ENCODE results near the gene CHRNA5.

The CHRNA5 gene

DNA sequence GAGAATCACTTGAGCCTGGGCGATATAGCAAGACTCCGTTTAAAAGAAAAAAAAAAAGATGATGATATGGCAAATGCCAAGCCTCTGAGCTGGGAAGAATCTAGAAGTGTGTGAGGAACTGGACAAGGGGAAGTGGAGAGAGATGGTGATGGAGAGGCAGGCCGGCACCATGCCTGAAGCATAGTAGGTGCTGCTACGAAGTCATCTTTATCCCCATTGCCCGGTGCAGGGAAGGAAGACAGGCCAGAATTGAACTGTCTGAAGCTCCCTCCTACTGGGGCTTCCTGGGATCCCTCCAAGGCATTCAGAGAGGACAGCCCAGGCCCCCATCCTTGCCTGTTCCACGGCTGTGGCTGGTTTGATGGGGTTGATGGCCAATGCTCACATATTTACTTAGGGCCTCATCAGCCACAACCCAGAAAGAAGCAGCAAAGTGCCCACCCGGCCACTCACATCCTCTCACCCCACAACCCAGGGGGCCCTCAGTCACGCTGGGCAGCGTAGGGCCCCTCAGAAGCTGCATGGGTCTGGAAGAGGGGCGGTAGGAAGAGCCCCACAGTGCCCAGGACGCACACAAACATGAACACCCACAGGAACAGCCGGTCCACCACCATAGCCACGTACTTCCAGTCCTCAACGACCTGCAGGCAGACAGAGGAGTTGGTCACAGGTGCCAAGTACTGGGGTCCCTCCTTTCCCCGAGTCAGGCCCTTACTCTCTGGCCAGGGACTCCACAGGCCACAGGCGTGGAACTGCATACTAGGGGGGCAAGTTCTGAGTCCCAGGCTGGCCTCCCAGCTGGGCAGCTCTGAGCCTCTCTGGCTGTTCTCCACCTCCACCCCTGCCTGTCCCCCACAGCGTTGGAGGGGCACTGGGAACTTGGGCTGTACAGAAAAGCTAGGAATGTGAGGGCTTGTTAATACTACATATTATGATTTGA is 59.6 kb downstream of the CHRNA5 start:
- peaks cover 2% of the 10 kb centered on the region for H3K9me3 Mint-ChIP-seq
- no peaks in the 10 kb centered on the region for H3K4me1 Mint-ChIP-seq
- TF ChIP-seq, protein P1, sequence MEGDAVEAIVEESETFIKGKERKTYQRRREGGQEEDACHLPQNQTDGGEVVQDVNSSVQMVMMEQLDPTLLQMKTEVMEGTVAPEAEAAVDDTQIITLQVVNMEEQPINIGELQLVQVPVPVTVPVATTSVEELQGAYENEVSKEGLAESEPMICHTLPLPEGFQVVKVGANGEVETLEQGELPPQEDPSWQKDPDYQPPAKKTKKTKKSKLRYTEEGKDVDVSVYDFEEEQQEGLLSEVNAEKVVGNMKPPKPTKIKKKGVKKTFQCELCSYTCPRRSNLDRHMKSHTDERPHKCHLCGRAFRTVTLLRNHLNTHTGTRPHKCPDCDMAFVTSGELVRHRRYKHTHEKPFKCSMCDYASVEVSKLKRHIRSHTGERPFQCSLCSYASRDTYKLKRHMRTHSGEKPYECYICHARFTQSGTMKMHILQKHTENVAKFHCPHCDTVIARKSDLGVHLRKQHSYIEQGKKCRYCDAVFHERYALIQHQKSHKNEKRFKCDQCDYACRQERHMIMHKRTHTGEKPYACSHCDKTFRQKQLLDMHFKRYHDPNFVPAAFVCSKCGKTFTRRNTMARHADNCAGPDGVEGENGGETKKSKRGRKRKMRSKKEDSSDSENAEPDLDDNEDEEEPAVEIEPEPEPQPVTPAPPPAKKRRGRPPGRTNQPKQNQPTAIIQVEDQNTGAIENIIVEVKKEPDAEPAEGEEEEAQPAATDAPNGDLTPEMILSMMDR (IDR thresholded peaks at IDR 0.05; ENCODE audit: unreplicated experiment in 3 of 3) = no peak
- no peak overlapping the region for H3K4me3 Mint-ChIP-seq
- H3K27ac Mint-ChIP-seq = no peak overlapping the region
- H3K27me3 Mint-ChIP-seq (ENCODE audit: low read depth) = peaks cover 86% of the 10 kb centered on the region
- peaks cover 10% of the 10 kb centered on the region for H3K36me3 Mint-ChIP-seq (ENCODE audit: low read depth)

DNA sequence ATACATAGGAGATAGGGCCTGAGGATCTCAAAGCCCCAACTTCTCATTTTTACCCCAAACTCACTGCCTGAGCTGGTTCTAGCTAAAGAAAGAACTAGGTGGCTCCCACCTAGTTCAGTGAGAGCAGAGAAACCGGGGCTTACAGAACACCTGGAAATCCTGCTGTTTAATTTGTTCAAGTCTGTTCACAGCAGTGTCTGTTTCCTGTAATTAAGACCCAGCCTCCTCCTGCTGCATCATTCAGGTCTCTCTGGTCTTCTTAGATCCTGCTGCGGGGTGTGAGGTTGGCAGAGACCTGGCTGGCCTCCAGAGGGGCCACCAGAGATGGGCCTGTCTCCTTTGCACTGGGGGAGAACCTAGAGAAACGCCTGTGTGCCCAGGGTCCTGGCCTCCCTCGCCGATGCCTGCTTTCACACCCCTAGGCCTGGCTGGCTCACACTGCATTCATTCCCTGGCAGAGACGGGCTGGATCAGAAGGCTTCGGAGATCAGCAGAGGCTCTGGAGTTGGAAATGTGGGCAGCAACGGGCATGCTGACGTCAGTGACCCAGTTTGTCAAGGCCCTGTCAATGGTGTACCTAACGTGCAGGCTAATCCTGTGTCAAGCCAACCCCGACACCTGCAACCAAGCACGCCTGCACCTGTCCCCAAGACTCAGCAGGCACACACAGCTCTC is 60.4 kb downstream of the CHRNA5 start:
- H3K27ac Mint-ChIP-seq = no peak overlapping the region
- H3K4me1 Mint-ChIP-seq = no peaks in the 10 kb centered on the region
- peaks cover 2% of the 10 kb centered on the region for H3K9me3 Mint-ChIP-seq
- H3K27me3 Mint-ChIP-seq (ENCODE audit: low read depth) = peaks cover 83% of the 10 kb centered on the region
- H3K36me3 Mint-ChIP-seq (ENCODE audit: low read depth) = peaks cover 10% of the 10 kb centered on the region
- TF ChIP-seq, protein P1 (IDR thresholded peaks at IDR 0.05; ENCODE audit: unreplicated experiment in 3 of 3) = no peak
- no peak overlapping the region for H3K4me3 Mint-ChIP-seq

DNA sequence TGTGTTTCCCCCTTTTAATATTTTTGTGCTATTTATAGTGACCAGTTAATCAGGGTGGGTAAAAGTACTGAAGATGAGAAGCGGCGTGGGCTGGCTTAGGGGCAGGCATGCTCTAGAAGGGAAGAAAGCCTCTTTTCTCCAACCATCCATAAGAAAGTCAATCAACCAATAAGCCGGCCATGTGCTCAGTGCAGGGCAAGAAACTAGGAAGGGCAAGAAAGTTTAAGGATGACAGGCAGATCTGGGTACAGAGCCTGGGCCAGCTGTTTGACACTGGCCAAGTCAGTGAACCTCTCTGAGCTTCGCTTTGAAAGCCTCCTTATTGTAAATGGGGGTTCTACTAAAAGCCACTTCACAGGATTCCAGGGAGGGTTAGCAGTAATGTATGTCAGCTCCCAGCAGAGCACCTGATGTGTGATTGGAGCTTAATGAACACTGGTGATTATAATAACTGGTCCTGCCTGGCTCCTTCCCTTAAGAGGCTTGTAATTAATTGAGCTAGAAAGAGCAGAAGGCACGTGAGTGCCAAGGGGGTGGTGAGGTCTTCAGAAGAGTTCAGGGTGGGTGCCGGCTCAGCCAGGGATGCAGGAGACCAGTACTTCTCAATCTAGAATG is 61.2 kb downstream of the CHRNA5 start:
- Mint-ChIP-seq H3K36me3 (ENCODE audit: low read depth) (peaks cover 12% of the 10 kb centered on the region), H3K4me3 (no peak overlapping the region), H3K27me3 (ENCODE audit: low read depth) (peaks cover 76% of the 10 kb centered on the region), H3K9me3 (peaks cover 2% of the 10 kb centered on the region), H3K27ac (no peak overlapping the region), H3K4me1 (no peaks in the 10 kb centered on the region)
- TF ChIP-seq, protein P1 (IDR thresholded peaks at IDR 0.05; ENCODE audit: unreplicated experiment in 3 of 3) = no peak

DNA sequence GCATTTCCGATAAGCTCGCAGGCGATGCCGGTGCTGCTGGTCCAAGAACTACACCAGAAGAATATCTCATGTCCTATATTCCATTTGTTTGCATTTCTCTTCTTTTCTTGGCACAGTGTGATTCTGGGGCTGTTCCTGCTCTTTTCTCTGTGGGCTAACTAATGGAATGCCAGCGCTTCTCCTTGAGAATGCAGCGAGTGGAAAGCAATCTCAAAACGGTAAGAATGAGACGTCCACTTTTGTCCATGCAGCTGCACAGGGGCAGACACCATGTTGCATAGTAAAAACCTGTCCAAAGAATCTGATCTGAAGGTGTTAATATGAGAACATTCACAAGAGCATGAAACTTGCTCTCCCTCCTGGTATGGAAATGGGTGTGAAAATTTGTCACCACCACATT is 62.0 kb downstream of the CHRNA5 start:
- H3K27ac Mint-ChIP-seq = no peak overlapping the region
- H3K36me3 Mint-ChIP-seq (ENCODE audit: low read depth) = peaks cover 19% of the 10 kb centered on the region
- H3K4me3 Mint-ChIP-seq = no peak overlapping the region
- no peaks in the 10 kb centered on the region for H3K4me1 Mint-ChIP-seq
- peaks cover 2% of the 10 kb centered on the region for H3K9me3 Mint-ChIP-seq
- TF ChIP-seq, protein P1 (IDR thresholded peaks at IDR 0.05; ENCODE audit: unreplicated experiment in 3 of 3) = no peak
- H3K27me3 Mint-ChIP-seq (ENCODE audit: low read depth) = peaks cover 68% of the 10 kb centered on the region

DNA sequence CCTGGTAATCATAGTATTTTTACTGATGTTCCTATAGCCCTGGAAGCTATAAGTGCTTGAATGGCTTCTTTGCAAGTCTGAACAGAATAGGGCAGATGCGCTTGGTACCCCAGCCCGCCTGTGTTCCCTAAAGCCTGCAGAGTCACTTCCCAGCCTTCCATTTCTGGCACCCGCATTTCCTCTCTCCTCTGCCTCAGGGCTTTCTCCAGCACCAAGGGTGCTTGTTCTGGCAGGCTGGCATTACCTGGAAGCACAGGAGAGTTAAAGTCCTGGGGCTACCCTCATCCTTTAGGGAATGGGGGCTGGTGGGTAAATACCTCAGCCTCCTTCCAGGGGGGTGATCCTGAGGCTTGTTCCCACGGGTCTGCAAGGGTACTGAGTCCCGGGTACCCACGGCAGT is 62.9 kb downstream of the CHRNA5 start:
- no peak overlapping the region for H3K4me3 Mint-ChIP-seq
- peaks cover 27% of the 10 kb centered on the region for H3K36me3 Mint-ChIP-seq (ENCODE audit: low read depth)
- H3K9me3 Mint-ChIP-seq = peaks cover 6% of the 10 kb centered on the region
- peaks cover 59% of the 10 kb centered on the region for H3K27me3 Mint-ChIP-seq (ENCODE audit: low read depth)
- TF ChIP-seq, protein P1 (IDR thresholded peaks at IDR 0.05; ENCODE audit: unreplicated experiment in 3 of 3) = no peak
- H3K4me1 Mint-ChIP-seq = no peaks in the 10 kb centered on the region
- no peak overlapping the region for H3K27ac Mint-ChIP-seq
